ENCODE data around the gene PRND. TPM values are rescaled to one million over a fixed set of nuclear protein-coding genes. Genes with fewer than 3 reads are reported as not detected.
"Not testable (repeated sequence)": the region's sequence is repeated elsewhere in the genome, so short reads cannot be mapped to it uniquely, and the experiment has no call there.

PRND gene
- total and polyA plus RNA-seq, 2 donors, result 0.14 to 3.5 TPM

DNA sequence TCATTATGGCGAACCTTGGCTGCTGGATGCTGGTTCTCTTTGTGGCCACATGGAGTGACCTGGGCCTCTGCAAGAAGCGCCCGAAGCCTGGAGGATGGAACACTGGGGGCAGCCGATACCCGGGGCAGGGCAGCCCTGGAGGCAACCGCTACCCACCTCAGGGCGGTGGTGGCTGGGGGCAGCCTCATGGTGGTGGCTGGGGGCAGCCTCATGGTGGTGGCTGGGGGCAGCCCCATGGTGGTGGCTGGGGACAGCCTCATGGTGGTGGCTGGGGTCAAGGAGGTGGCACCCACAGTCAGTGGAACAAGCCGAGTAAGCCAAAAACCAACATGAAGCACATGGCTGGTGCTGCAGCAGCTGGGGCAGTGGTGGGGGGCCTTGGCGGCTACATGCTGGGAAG lies 22.5 kb upstream of the PRND start:
- no peaks in the 10 kb centered on the region for H3K27me3 ChIP-seq (ENCODE audit: control insufficient read depth in 2 of 2, insufficient read depth in 1 of 2, low read length in 1 of 2)
- no peak overlapping the region for H3K27ac ChIP-seq (ENCODE audit: low read depth in 1 of 2, low read length in 1 of 2)
- no peaks in the 10 kb centered on the region for H3K9me3 ChIP-seq (ENCODE audit: control insufficient read depth in 2 of 2, insufficient read depth in 1 of 2, low read length in 1 of 2)
- no peak overlapping the region for H3K4me3 ChIP-seq (ENCODE audit: low read length in 2 of 2)
- no peak for DNase-seq (ENCODE audit: low read depth in 6 of 9, low spot score in 9 of 9)
- WGBS, result 98% methylated on average over 9 of the region's 9 CpGs
- no peaks in the 10 kb centered on the region for H3K4me1 ChIP-seq (ENCODE audit: control insufficient read depth in 2 of 2, insufficient read depth in 2 of 2, low read length in 2 of 2)
- peaks cover 5 to 13% of the 10 kb centered on the region in 2 donors for H3K36me3 ChIP-seq (ENCODE audit: control insufficient read depth in 2 of 2, insufficient read depth in 2 of 2, low read length in 1 of 2)

DNA sequence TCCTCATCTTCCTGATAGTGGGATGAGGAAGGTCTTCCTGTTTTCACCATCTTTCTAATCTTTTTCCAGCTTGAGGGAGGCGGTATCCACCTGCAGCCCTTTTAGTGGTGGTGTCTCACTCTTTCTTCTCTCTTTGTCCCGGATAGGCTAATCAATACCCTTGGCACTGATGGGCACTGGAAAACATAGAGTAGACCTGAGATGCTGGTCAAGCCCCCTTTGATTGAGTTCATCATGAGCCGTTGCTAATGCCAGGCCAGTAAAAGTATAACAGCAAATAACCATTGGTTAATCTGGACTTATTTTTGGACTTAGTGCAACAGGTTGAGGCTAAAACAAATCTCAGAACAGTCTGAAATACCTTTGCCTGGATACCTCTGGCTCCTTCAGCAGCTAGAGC lies 21.8 kb upstream of the PRND start:
- no peak overlapping the region for H3K27ac ChIP-seq (ENCODE audit: low read depth in 1 of 2, low read length in 1 of 2)
- H3K36me3 ChIP-seq (ENCODE audit: control insufficient read depth in 2 of 2, insufficient read depth in 2 of 2, low read length in 1 of 2), result peaks cover 5 to 13% of the 10 kb centered on the region in 2 donors
- WGBS, result 97% methylated on average over 3 of the region's 3 CpGs
- no peaks in the 10 kb centered on the region for H3K27me3 ChIP-seq (ENCODE audit: control insufficient read depth in 2 of 2, insufficient read depth in 1 of 2, low read length in 1 of 2)
- H3K4me3 ChIP-seq (ENCODE audit: low read length in 2 of 2), result no peak overlapping the region
- no peak for DNase-seq (ENCODE audit: low read depth in 6 of 9, low spot score in 9 of 9)
- H3K4me1 ChIP-seq (ENCODE audit: control insufficient read depth in 2 of 2, insufficient read depth in 2 of 2, low read length in 2 of 2), result no peaks in the 10 kb centered on the region
- H3K9me3 ChIP-seq (ENCODE audit: control insufficient read depth in 2 of 2, insufficient read depth in 1 of 2, low read length in 1 of 2), result no peaks in the 10 kb centered on the region

DNA sequence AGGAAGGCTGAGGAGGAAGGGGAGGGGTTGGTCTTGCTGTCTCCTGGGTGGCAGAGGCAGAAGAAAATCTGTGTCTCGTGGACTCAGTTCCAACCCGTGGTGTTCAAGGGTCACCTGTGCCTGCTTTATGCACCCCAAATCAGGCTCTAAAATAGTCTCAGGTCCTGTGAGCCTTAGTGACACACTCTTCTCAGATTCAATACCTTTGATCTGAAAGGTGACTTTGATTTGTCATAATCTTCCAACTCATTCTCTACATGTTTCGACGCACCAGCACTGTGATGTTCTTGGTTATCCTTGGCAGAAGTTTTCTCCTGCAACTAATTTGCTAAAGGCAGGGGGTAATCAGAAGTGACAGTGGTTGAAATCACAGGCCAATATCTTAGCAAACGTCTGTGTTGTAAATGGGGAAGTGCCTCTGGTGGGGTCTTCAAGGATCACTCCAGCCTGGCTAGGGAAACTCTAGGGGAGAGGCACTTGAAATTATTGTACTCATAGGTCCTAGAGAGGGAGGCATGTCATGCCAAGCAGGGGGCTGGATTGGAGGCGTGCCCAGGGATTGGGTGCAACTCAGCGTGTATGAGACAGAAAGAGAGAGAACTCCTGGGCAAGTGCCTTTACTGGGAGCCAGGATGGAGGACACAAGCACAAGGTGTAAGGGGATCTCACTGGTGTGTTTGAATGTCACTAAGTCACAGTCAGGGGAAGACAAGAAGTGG lies 19.0 kb upstream of the PRND start:
- Histone ChIP-seq H3K36me3 (ENCODE audit: control insufficient read depth in 2 of 2, insufficient read depth in 2 of 2, low read length in 1 of 2) (peaks cover 5 to 13% of the 10 kb centered on the region in 2 donors), H3K27ac (ENCODE audit: low read depth in 1 of 2, low read length in 1 of 2) (no peak overlapping the region), H3K4me1 (ENCODE audit: control insufficient read depth in 2 of 2, insufficient read depth in 2 of 2, low read length in 2 of 2) (no peaks in the 10 kb centered on the region), H3K27me3 (ENCODE audit: control insufficient read depth in 2 of 2, insufficient read depth in 1 of 2, low read length in 1 of 2) (no peaks in the 10 kb centered on the region), H3K4me3 (ENCODE audit: low read length in 2 of 2) (no peak overlapping the region), H3K9me3 (ENCODE audit: control insufficient read depth in 2 of 2, insufficient read depth in 1 of 2, low read length in 1 of 2) (no peaks in the 10 kb centered on the region)
- DNase-seq (ENCODE audit: low read depth in 6 of 9, low spot score in 9 of 9), result no peak
- 85% methylated on average over 7 of the region's 7 CpGs for WGBS

DNA sequence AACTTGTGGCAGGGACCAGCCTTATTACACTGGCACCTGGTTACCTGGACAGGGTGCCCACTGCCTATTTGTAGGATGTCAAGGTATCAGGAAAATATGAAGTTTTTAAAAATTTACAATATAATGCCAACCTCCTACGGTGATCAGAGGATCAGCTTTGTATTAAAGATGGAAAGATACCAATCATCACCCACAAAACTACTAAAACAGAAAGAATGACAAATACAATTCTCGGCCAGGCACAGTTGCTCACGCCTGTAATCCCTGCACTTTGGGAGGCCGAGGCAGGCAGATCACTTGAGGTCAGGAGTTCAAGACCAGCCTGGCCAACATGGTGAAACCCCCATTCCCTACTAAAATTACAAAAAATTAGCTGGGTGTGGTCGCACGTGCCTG lies 18.4 kb upstream of the PRND start:
- Histone ChIP-seq H3K27ac (ENCODE audit: low read depth in 1 of 2, low read length in 1 of 2) (no peak overlapping the region), H3K4me1 (ENCODE audit: control insufficient read depth in 2 of 2, insufficient read depth in 2 of 2, low read length in 2 of 2) (no peaks in the 10 kb centered on the region), H3K9me3 (ENCODE audit: control insufficient read depth in 2 of 2, insufficient read depth in 1 of 2, low read length in 1 of 2) (no peaks in the 10 kb centered on the region), H3K36me3 (ENCODE audit: control insufficient read depth in 2 of 2, insufficient read depth in 2 of 2, low read length in 1 of 2) (peaks cover 5 to 13% of the 10 kb centered on the region in 2 donors), H3K4me3 (ENCODE audit: low read length in 2 of 2) (no peak overlapping the region), H3K27me3 (ENCODE audit: control insufficient read depth in 2 of 2, insufficient read depth in 1 of 2, low read length in 1 of 2) (no peaks in the 10 kb centered on the region)
- 97% methylated on average over 6 of the region's 6 CpGs for WGBS
- DNase-seq (ENCODE audit: low read depth in 6 of 9, low spot score in 9 of 9), result no peak

DNA sequence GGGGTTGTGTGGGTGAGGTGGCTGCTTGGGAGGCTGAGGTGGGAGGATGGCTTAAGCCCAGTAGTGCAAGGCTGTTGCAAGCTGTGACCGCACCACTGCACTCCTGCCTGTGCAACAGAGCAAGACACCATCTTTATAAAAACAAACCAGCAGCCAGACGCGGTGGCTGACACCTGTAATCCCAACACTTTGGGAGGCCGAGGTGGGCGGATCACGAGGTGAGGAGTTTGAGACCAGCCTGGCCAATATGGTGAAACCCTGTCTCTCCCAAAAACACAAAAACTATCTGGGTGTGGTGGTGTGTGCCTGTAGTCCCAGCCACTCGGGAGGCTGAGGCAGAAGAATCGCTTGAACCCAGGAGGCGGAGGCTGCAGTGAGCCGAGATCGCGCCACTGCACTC lies 14.8 kb upstream of the PRND start:
- H3K36me3 ChIP-seq (ENCODE audit: control insufficient read depth in 2 of 2, insufficient read depth in 2 of 2, low read length in 1 of 2); H3K4me3 ChIP-seq (ENCODE audit: low read length in 2 of 2); H3K4me1 ChIP-seq (ENCODE audit: control insufficient read depth in 2 of 2, insufficient read depth in 2 of 2, low read length in 2 of 2); H3K9me3 ChIP-seq (ENCODE audit: control insufficient read depth in 2 of 2, insufficient read depth in 1 of 2, low read length in 1 of 2); H3K27ac ChIP-seq (ENCODE audit: low read depth in 1 of 2, low read length in 1 of 2); DNase-seq (ENCODE audit: low read depth in 6 of 9, low spot score in 9 of 9); H3K27me3 ChIP-seq (ENCODE audit: control insufficient read depth in 2 of 2, insufficient read depth in 1 of 2, low read length in 1 of 2): not testable (repeated sequence)
- 99% methylated on average over 12 of the region's 12 CpGs for WGBS

DNA sequence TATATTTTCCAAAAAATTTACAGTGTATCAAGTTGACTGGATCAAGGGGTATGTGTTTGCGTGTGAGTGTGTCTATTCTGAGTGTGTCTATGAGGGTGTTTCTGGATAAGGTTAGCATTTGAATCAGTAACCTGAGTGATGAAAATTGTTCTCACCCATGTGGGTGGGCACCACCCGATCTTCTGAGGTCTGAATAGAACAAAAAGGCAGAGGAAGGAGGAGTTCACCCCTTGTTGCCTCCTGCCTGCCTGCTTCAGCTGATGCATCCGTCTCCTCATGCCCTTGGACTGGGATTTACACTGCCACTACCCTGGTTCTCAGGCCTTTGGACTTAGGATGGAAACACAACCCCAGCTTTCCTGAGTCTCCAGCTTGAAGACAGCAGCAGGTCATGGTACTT lies 13.7 kb upstream of the PRND start:
- Histone ChIP-seq H3K4me3 (ENCODE audit: low read length in 2 of 2) (no peak overlapping the region), H3K36me3 (ENCODE audit: control insufficient read depth in 2 of 2, insufficient read depth in 2 of 2, low read length in 1 of 2) (no peaks in the 10 kb centered on the region), H3K27ac (ENCODE audit: low read depth in 1 of 2, low read length in 1 of 2) (no peak overlapping the region), H3K9me3 (ENCODE audit: control insufficient read depth in 2 of 2, insufficient read depth in 1 of 2, low read length in 1 of 2) (no peaks in the 10 kb centered on the region), H3K27me3 (ENCODE audit: control insufficient read depth in 2 of 2, insufficient read depth in 1 of 2, low read length in 1 of 2) (no peaks in the 10 kb centered on the region), H3K4me1 (ENCODE audit: control insufficient read depth in 2 of 2, insufficient read depth in 2 of 2, low read length in 2 of 2) (no peaks in the 10 kb centered on the region)
- no peak for DNase-seq (ENCODE audit: low read depth in 6 of 9, low spot score in 9 of 9)
- 95% methylated on average over 3 of the region's 3 CpGs for WGBS

DNA sequence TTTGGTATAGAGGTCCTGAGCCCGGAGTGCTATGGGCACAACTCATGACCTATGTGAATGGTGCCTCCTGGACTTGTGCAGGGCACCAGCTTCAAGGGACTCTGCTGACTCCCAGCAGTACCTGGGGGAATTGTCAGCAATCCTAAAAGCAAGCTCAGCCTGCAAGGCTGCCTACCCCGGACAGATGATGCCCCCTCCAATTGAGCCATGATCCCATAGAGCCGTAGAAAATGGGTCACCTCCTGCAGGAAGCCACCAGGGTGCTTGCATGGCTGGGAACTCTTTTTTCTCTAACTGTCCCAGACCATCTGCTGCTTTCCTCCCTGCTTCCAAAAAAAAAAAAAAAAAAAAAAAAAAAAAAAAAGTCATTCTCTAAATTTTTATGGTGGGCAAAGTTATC lies 12.9 kb upstream of the PRND start:
- H3K27ac ChIP-seq (ENCODE audit: low read depth in 1 of 2, low read length in 1 of 2), result no peak overlapping the region
- no peaks in the 10 kb centered on the region for H3K36me3 ChIP-seq (ENCODE audit: control insufficient read depth in 2 of 2, insufficient read depth in 2 of 2, low read length in 1 of 2)
- no peak overlapping the region for H3K4me3 ChIP-seq (ENCODE audit: low read length in 2 of 2)
- H3K9me3 ChIP-seq (ENCODE audit: control insufficient read depth in 2 of 2, insufficient read depth in 1 of 2, low read length in 1 of 2), result no peaks in the 10 kb centered on the region
- DNase-seq (ENCODE audit: low read depth in 6 of 9, low spot score in 9 of 9), result no peak
- H3K27me3 ChIP-seq (ENCODE audit: control insufficient read depth in 2 of 2, insufficient read depth in 1 of 2, low read length in 1 of 2), result no peaks in the 10 kb centered on the region
- whole genome bisulfite sequencing, result 98% methylated on average over 3 of the region's 3 CpGs
- H3K4me1 ChIP-seq (ENCODE audit: control insufficient read depth in 2 of 2, insufficient read depth in 2 of 2, low read length in 2 of 2), result no peaks in the 10 kb centered on the region

DNA sequence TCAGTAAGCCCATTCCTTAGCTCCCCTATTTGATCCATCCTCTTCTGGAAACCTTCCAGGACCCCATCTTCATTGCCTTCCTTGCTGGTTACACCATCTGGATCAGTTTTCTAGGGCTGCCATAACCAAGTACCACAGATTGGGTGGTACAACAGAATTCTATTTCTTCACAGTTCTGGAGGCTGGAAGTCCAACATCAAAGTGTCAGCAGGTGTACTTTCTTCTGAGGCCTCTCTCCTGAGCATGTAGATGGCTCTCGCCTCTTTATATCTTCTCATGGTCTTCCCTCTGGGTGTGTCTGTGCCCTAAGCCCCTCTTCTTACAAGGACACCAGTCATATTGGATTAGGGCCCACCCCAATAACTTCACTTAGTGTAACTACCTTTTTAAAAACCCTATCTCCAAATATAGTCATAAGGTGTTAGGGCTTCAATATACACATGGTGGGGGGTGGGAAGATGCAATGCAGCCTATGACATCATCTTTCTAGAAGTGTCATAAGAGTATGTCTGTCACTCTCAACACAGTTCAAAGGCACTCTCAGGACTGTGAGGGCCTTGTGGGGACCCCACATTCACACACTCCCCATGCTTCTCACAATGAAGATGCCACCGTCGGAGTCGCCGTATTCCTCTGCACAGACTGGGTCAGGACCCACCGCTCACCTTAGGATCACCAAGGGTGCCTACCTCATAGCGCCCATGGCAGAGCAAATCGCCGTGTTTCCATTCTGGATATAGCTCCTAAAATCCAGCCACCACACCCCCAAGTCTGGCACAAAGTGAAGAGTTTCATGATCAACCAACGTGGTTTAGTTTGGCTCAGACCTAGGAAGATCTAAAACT lies 12.2 kb upstream of the PRND start:
- no peak for DNase-seq (ENCODE audit: low read depth in 6 of 9, low spot score in 9 of 9)
- H3K27me3 ChIP-seq (ENCODE audit: control insufficient read depth in 2 of 2, insufficient read depth in 1 of 2, low read length in 1 of 2), result no peaks in the 10 kb centered on the region
- H3K27ac ChIP-seq (ENCODE audit: low read depth in 1 of 2, low read length in 1 of 2), result no peak overlapping the region
- no peaks in the 10 kb centered on the region for H3K36me3 ChIP-seq (ENCODE audit: control insufficient read depth in 2 of 2, insufficient read depth in 2 of 2, low read length in 1 of 2)
- H3K4me1 ChIP-seq (ENCODE audit: control insufficient read depth in 2 of 2, insufficient read depth in 2 of 2, low read length in 2 of 2), result no peaks in the 10 kb centered on the region
- 98% methylated on average over 10 of the region's 10 CpGs for WGBS
- H3K4me3 ChIP-seq (ENCODE audit: low read length in 2 of 2), result no peak overlapping the region
- no peaks in the 10 kb centered on the region for H3K9me3 ChIP-seq (ENCODE audit: control insufficient read depth in 2 of 2, insufficient read depth in 1 of 2, low read length in 1 of 2)

DNA sequence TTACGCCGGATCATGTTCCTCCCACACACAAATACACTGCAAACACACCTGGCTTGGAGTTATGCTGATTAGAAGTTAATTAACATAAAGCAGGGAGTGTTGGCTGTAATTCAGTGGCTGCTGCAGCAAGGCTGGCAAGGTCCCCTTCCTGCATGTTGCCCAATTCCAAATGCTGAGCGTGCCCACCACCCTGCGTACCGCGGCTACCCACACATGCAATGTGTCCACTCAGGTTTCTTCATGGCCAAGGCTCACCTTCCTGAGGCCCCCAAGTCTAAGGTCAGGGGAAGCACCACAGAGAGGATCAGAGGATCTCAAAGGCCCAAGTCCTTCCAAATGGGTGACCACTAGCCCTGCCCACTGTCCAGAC lies 11.6 kb upstream of the PRND start:
- H3K4me1 ChIP-seq (ENCODE audit: control insufficient read depth in 2 of 2, insufficient read depth in 2 of 2, low read length in 2 of 2), result no peaks in the 10 kb centered on the region
- no peaks in the 10 kb centered on the region for H3K36me3 ChIP-seq (ENCODE audit: control insufficient read depth in 2 of 2, insufficient read depth in 2 of 2, low read length in 1 of 2)
- H3K27ac ChIP-seq (ENCODE audit: low read depth in 1 of 2, low read length in 1 of 2), result no peak overlapping the region
- no peak overlapping the region for H3K4me3 ChIP-seq (ENCODE audit: low read length in 2 of 2)
- no peaks in the 10 kb centered on the region for H3K27me3 ChIP-seq (ENCODE audit: control insufficient read depth in 2 of 2, insufficient read depth in 1 of 2, low read length in 1 of 2)
- no peaks in the 10 kb centered on the region for H3K9me3 ChIP-seq (ENCODE audit: control insufficient read depth in 2 of 2, insufficient read depth in 1 of 2, low read length in 1 of 2)
- 97% methylated on average over 6 of the region's 6 CpGs for whole genome bisulfite sequencing
- DNase-seq (ENCODE audit: low read depth in 6 of 9, low spot score in 9 of 9), result no peak

Measured in thymus (tissue), 11 donors.